RWPE2 (cell line): ENCODE measurements around the gene NEUROG2.
A peak's percentile ranks its signal among the peaks of the same experiment; 100 is the strongest.
"Not testable (repeated sequence)": the region's sequence is repeated elsewhere in the genome, so short reads cannot be mapped to it uniquely, and the experiment has no call there.

Source experiments
- ATAC-seq: fragments of 200-7000 bp; cut with Tn5 transposase; 3 replicates; pipeline ENCODE4 v1.9.1; 2021; ENCODE audit warnings: low read depth
- DNase-seq: peaks from one replicate; pipeline ENCODE4 v3.0.0-alpha.2; 2020; ENCODE audit warnings: low spot score
- H3K27ac ChIP-seq: fragments of 450-650 bp; 2 replicates; pipeline ENCODE4 v1.5.1; 2017; ENCODE audit warnings: mild to moderate bottlenecking; ENCODE audit not compliant: poor library complexity, severe bottlenecking
- H3K27me3 ChIP-seq: fragments of 250-450 bp; sonication (Bioruptor Pico); 2 replicates; pipeline ENCODE4 v1.5.1; 2021; ENCODE audit warnings: mild to moderate bottlenecking, moderate library complexity; ENCODE audit not compliant: insufficient read depth, poor library complexity, severe bottlenecking
- H3K36me3 ChIP-seq: fragments of 250-450 bp; sonication (Bioruptor Pico); 2 replicates; pipeline ENCODE4 v1.5.1; 2020; ENCODE audit warnings: low read depth, mild to moderate bottlenecking, moderate library complexity
- H3K4me1 ChIP-seq: fragments of 250-450 bp; sonication (Bioruptor Pico); 2 replicates; pipeline ENCODE4 v1.5.1; 2021; ENCODE audit warnings: mild to moderate bottlenecking, moderate library complexity; ENCODE audit not compliant: insufficient read depth, poor library complexity, severe bottlenecking
- H3K4me3 ChIP-seq: fragments of 250-450 bp; sonication (Bioruptor Pico); 2 replicates; pipeline ENCODE4 v1.5.1; 2021; ENCODE audit warnings: mild to moderate bottlenecking, moderate library complexity; ENCODE audit not compliant: severe bottlenecking
- H3K9me3 ChIP-seq: fragments of 250-450 bp; sonication (Bioruptor Pico); 2 replicates; pipeline ENCODE4 v1.5.1; 2021; ENCODE audit warnings: mild to moderate bottlenecking, moderate library complexity; ENCODE audit not compliant: severe bottlenecking
- CTCF ChIP-seq: fragments of 450-650 bp; IDR thresholded peaks from one replicate; pipeline ENCODE4 v1.5.1; 2017; ENCODE audit warnings: mild to moderate bottlenecking, moderate library complexity; ENCODE audit not compliant: poor library complexity, severe bottlenecking

Gene NEUROG2

GRCh38 chr4:112523008-112523721, 7.2 kb upstream of the NEUROG2 start:
- H3K27ac ChIP-seq = no peak overlapping the region
- no peak for TF ChIP-seq CTCF
- H3K27me3 ChIP-seq = peaks cover 73% of the 10 kb centered on the region
- peaks cover 5% of the 10 kb centered on the region for H3K4me1 ChIP-seq
- no peaks in the 10 kb centered on the region for H3K36me3 ChIP-seq
- DNase-seq (no peak), ATAC-seq (peak; percentile 29; the same call in 2 of the 3 replicates)
- no peaks in the 10 kb centered on the region for H3K9me3 ChIP-seq
- peak overlapping the region; percentile 20 for H3K4me3 ChIP-seq

DNA sequence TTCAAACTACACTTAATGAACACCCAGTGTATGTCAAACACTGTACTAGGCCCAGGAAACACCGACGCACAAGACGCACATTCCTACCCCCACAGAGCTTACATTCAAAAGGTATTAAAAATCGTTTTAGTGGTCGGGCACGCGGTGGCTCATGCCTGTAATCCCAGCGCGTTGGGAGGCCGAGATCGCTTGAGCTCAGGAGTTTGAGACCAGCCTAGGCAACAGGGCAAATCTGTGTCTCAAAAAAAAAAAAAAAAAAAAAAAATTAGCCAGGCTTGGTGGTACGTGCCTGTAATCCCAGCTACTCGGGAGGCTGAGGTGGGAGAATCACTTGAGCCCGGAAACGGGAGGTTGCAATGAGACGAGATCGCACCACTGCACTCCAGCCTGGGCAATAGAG, 6.5 kb upstream of the NEUROG2 start:
- H3K36me3 ChIP-seq, H3K27ac ChIP-seq, DNase-seq, H3K4me3 ChIP-seq, H3K9me3 ChIP-seq, H3K4me1 ChIP-seq, ATAC-seq: not testable (repeated sequence)
- peaks cover 80% of the 10 kb centered on the region for H3K27me3 ChIP-seq

- Histone ChIP-seq H3K9me3 (no peaks in the 10 kb centered on the region), H3K27ac (no peak overlapping the region), H3K27me3 (peaks cover 90% of the 10 kb centered on the region), H3K36me3 (no peaks in the 10 kb centered on the region), H3K4me3 (no peak overlapping the region), H3K4me1 (peaks cover 5% of the 10 kb centered on the region)
- no peak for DNase-seq
- no peak for TF ChIP-seq CTCF
- no peak for ATAC-seq
These were observed 5.4 kb upstream of the NEUROG2 start for GRCh38 chr4:112521123-112522023.

- peaks cover 5% of the 10 kb centered on the region for H3K4me1 ChIP-seq
- no peak for DNase-seq
- H3K4me3 ChIP-seq = no peak overlapping the region
These were observed 4.7 kb upstream of the NEUROG2 start for GRCh38 chr4:112520598-112521122.

More at GRCh38 chr4:112520598-112521122, 4.7 kb upstream of the NEUROG2 start:
- TF ChIP-seq CTCF = no peak
- H3K27me3 ChIP-seq = peaks cover 97% of the 10 kb centered on the region
- ATAC-seq = no peak
- H3K27ac ChIP-seq = no peak overlapping the region
- no peaks in the 10 kb centered on the region for H3K36me3 ChIP-seq
- H3K9me3 ChIP-seq = no peaks in the 10 kb centered on the region
